HG03521 (cell line): Measurements from ENCODE around the gene CD53.
"Not testable (repeated sequence)": the region's sequence is repeated elsewhere in the genome, so short reads cannot be mapped to it uniquely, and the experiment has no call there.

Experiments
- ATAC-seq: cut with Tn5 transposase; IDR thresholded peaks from one replicate; pipeline ENCODE4 v1.9.1; 2021; ENCODE audit warnings: mild to moderate bottlenecking, moderate library complexity; ENCODE audit not compliant: unreplicated experiment

The CD53 gene, protein sequence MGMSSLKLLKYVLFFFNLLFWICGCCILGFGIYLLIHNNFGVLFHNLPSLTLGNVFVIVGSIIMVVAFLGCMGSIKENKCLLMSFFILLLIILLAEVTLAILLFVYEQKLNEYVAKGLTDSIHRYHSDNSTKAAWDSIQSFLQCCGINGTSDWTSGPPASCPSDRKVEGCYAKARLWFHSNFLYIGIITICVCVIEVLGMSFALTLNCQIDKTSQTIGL

DNA sequence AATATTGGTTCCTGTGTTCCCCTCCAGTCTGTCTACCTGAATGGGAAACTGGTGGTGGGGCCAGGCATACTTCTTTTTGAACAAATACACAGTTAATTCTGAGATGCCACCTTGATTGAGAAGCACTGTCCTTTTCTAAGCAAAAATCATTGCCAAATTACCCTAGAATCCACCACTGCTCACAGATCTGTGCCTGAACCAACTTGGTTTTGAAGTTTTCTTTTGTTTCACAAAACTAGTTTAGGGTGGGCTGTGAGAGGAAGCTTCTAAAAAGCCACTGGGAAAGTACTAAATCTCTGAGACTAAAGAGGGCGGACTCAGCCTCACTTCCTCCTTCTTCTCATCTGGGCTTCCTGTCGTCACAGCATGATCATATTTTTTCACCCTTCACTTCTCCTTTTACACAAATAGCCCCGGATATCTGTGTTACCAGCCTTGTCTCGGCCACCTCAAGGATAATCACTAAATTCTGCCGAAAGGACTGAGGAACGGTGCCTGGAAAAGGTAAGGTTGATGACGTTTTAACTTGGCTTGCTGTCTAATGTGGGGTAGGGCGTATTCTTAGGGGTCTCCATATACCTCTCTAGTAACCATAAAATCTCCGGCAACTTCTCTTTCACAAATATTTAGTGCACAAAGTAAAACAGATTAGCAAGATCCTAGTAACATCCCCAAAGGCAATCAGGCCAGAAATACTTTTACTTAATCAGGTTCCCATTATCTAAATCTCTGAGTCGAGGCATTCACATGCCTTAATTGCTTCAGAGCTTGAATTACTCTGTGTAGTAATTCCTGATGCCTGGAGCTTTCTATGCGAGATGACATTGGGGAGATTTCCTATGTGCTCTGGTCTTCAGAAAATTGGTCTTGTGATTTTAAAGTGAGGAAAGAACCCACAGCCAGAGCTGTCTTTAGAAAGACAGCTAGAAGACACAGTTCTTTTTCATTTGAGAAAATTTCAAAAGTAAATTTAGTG, at the start of gene CD53:
Gene CD53 (plus strand): TSS at position 404 of the 976 bp plus-strand sequence. CDS start 18,261 bp downstream, outside the sequence.
- ATAC-seq = peak; percentile 60

DNA sequence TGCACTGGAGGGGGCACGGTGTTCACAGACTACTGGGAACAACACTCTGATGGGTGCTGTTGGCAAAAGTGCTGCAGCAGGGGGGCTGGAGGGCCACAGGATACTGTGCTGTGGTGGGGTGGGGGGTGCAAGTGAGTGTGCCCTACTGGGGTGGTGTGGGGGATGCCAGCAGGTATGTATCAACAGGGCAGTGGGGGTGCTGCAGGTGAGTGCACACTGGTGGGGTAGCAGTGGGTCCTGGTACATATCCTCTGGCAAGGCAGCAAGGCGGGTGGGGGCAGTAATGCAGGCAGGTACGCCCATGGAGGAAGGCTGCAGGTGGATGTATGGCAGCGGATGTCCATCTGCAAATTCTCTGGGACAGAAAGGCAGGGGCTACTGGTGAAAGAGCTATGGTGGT, 48.8 kb upstream of the CD53 start:
- no peak for ATAC-seq

DNA sequence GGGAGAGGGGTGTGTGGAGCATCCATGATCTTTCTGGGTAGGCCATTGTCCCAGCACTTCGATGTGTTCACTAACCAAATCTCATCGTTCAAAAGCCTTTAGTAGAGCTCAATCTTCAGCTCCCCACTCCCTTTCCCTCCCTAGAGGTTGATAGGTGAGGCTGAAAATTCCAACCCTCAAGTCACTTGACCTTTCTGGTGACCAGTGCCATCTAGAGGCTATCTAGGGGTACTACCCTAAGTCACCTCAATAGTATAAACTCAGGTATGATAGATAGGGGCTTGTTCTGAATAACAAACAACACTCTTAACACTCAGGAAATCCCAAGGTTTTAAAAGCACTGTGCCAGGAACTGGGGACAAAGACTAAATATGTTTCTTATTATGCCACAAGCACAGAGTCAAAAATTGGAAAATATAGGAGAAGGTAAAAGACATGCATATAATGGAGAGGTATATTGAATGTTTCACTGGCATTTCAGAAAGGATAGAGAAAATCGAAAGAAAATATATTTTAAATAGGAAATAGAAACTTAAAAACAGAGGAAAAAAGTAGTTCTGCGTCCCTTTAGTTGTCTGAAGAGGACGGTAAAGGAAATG, 42.9 kb upstream of the CD53 start:
- no peak for ATAC-seq

- ATAC-seq = not testable (repeated sequence)
Measured at GRCh38 chr1:110833779-110834178, 39.2 kb upstream of the CD53 start.

GRCh38 chr1:110846861-110847260, 26.1 kb upstream of the CD53 start:
- no peak for ATAC-seq

DNA sequence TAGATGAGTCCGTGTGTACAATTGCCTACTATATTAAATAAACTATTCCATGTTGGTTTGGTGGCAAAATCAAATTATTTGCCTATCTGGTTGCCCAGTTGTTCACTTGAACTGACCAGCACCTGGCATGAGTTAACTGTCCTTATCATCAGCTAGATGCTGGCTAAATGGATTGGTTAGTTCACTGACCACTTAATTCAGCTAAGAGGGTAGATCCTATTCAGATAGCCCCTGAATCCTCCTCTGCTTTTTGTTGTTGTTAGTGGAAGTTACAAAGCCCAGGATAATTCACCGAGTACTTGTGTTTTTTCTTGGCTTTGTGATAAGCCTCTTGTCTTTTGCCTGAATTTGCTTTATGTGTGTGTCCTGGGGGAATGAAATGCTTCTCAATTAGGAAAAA, 22.8 kb upstream of the CD53 start:
- ATAC-seq = no peak

- no peak for ATAC-seq
Measured at GRCh38 chr1:110850627-110851026, 22.3 kb upstream of the CD53 start.

GRCh38 chr1:110853135-110853534, 19.8 kb upstream of the CD53 start:
- no peak for ATAC-seq

DNA sequence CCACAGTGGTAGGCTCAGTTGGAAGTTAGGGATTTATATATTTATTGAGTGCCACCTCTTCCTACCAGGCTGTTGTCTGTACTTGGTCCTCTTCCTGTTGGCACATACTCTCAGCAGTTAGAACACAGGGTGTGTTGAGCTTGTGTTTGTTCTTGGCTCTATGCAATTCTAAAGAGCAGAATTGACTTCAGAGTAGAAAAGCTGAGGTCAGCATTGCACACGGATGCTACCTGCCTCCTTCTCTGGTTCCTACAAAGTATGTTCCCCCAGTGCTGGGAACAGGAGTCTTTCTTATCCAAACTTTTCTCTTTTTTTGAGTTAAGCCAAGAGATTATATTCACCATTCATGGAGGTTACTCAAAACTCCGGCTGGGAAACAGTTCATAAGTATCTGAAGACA, 16.5 kb upstream of the CD53 start:
- no peak for ATAC-seq

DNA sequence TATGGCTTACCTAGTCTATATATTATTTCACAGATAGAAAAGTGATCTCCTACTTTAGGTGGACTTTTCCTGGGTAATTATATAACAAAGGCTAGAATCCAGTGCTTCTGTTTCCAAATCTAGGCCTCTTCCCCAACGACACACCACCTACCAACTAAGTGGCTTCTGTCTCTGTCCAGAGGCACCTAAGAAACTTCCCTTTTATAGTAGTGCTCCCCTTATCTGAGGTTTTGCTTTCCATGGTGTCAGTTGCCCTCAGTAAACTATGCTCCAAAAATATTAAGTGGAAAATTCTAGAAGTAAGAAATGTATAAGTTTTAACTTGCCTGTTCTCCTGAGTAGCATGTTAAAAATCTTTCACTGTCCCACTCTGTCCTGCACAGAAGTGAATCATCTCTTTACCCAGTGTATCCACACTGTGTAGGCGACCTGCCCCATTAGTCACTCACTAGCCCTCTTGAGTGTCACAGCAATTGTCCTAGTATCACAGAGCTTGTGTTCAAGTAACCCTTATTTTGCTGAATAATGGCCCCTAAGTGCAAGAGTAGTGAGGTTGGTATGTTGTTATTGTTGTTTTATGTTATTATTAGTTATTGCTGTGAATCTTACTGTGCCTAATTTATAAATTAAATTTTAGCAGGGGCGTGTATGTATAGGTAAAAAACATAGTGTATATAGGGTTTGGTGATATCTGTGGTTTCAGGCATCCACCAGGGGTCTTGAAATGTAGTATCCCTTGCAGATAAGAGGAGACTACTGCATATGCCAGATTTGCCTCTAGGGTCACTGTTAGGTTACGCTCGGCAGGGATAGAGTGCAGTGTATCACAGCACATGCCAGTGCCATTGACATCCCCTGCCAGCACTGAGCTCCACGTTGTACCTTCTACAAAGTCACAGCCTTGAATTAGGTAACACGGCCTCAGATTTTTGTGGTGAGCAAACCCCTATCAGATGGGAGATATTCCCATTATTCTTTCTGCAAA, 14.7 kb upstream of the CD53 start:
- ATAC-seq = no peak

DNA sequence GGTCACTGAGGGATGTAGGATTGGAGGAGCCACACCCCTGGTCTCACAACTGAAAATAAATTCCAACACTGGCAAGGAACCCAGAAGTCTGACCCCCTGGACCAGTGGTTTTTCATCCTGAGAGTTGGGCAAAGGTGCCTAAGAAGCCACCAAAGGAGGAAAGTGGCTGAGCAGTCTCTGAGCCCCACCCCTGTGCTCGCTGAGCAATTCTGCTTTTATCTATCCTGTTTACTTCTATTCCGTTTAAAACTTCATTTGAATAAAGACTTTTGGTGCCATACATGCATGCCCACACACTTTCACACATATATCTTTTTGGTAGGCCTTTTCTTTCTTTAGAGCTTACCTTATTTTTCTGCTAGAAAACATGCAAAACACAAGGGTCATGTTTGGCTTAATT, 13.9 kb upstream of the CD53 start:
- ATAC-seq = no peak

GRCh38 chr1:110860174-110860573, 12.8 kb upstream of the CD53 start:
- ATAC-seq = no peak

DNA sequence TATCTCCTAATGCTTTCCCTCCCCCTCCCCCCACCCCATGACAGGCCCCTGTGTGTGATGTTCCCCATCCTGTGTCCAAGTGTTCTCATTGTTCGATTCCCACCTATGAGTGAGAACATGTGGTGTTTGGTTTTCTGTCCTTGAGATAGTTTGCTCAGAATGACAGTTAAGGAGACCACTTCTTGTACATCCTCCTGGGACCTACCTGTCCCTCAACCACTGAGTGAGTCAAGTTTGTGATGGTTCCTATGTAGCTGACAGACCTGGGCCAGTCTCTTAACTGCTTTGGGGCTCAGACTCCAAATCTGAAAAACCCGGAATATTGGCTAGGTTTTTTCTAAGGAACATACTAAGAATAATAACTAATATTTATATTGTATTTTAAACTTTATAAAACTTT, 12.3 kb upstream of the CD53 start:
- not testable (repeated sequence) for ATAC-seq

DNA sequence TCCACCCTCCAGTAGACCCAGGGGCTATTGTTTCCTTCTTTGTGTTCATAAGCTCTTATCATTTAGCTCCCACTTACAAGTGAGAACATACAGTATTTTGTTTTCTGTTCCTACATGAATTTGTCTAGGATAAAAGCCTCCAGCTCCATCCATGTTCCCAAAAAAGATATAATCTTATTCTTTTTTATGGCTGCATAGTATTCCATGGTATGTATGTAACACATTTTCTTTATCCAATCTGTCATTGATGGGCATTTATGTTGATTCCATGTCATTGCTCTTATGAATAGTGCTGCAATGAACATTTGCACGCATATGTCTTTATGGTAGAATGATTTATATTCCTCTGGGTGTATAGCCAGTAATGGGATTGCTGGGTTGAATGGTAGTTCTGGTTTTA, 11.0 kb upstream of the CD53 start:
- ATAC-seq = not testable (repeated sequence)

DNA sequence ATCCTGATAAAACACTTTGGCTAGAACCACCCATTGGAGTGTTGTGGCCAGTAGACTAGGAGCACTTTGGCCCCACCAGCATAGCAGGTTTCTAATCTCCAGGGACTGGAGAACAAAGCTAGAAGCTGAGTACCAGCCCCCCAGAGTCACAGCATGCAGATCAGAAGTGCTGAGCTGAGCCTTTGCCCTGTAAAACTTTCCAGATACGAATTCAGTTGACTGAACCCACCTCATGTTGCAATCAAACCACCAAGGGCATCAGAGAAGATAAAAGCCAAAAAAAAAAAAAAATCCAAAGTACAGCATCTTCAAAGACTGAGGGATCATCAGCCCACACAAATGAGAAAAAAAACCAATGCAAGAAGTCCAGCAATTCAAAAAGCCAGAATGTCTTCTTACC, 8.7 kb upstream of the CD53 start:
- ATAC-seq = no peak

DNA sequence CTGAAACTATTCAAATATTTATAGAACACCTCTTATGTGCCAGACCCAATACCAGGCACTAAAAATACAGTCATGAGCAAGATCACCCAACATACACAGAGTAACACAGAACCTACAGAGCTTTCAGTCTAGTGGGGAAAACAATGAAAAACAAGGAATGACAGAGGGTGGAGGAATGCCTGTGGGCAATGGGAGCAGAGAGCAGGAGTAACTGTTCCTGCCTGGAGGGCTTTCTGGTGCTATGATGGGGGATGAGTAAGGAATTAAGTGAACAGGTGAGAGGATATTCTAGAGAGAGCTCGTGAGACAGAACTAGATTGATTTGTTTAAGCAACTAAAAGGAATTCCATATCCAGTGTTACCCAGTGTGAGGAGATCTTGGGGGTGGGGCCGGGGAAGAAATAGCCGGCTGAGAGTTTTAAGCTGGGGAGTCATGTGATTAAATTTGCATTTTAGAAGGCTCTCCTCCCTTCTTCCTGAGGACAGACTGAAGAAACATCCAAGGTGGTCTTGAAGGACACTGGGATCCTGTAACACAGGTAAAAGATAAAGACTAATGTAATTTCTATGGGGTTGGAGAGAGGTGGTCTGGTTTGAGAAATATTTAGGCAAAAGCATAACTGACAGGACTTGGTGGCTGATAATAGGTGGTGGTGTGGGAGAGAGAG, 2.1 kb upstream of the CD53 start:
- ATAC-seq = no peak

- peak; percentile 22 for ATAC-seq
Measured at GRCh38 chr1:110872366-110872744, 593 bp upstream of the CD53 start.

DNA sequence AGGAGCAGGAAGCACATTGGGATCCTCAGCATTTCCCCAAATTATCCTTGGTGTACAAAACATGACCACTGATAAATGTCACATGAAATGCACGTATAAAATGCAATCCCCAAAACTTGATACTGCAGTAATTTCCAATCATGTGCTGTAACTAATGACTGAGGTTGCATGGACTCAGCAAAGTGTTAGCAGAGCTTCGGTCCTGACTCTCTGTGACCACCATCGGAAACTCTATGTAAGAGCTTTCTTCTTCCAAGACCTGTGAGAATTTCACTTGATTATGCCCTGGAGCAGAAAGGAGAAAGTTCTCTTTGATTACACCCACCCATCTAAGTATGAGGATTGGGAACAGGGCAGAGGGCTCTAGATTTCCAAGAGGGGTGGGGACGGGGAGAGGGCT, 908 bp downstream of the CD53 start:
- no peak for ATAC-seq

DNA sequence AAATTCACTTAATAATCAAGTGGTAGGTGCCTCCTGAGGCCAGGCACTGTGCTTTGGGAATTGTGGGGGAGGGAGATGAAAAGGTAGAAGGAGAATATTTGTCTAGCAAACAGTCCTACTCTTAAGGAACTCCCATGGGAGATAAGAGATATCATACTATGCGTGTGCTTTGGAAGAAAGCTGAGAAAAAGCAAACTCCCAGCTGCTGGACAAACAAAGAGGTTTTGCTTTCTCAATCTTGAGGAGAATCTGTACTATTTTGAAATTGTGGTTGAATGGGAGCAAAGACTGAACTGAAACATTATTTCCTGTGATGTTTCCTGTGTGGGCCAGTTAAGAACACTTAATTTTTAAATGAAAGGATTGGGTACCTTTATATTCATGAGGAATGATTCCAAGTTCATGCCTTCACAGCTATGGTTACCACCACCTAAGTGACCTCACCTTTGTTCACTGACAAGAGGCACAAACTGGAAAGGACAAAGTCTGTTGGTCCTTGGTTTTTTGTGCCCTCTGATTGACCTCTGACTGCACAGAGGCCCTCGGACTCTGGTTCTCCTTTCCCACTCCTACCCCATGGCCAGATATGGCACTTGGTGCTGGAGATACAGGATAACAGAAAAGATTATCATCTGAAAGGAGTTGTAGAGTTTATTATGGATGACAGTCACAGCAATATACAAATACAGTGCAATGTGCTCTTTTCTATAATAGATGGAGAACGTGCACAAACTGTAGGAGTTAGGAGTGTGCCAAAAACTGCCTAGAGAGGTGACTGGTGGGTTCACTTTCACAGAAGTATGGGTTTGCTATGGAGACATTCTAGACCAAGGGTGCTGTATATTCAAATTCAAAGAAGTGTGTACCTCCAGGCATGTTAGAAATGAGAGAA, 1.6 kb downstream of the CD53 start:
- no peak for ATAC-seq
